Heart left ventricle (tissue), 16 donors: Measurements from ENCODE around the gene IAH1. TPM values are rescaled to one million over a fixed set of nuclear protein-coding genes. Genes with fewer than 3 reads are reported as not detected.

ENCODE experiments used
- ATAC-seq, 4 donors: fragments of 200-7000 bp; cut with Tn5 transposase; one replicate each; pipeline ENCODE4 v1.9.1; 2020 to 2022; ENCODE audit warnings: moderate library complexity in 4 of 4, mild to moderate bottlenecking in 3 of 4, moderate number of reproducible peaks in 1 of 4
- DNase-seq, 5 donors: peaks; one replicate each; pipeline ENCODE4 v3.0.0-alpha.2; 2020
- H3K27ac ChIP-seq, 12 donors: fragments of 200-600 bp; sonication (generic) in 4 of 12; one replicate each; pipeline versions ENCODE4 v1.5.0 to v1.8.0; 2016 to 2022; ENCODE audit warnings: mild to moderate bottlenecking in 2 of 12
- H3K27me3 ChIP-seq, 9 donors: fragments of 200-600 bp; sonication (generic) in 2 of 9; one replicate each; pipeline versions ENCODE4 v1.5.1 to v1.8.0; 2016 to 2022; ENCODE audit warnings: mild to moderate bottlenecking in 3 of 9
- H3K36me3 ChIP-seq, 9 donors: fragments of 200-600 bp; sonication (generic) in 2 of 9; one replicate each; pipeline versions ENCODE4 v1.5.0 to v1.8.0; 2018 to 2022; ENCODE audit warnings: mild to moderate bottlenecking in 2 of 9
- H3K4me1 ChIP-seq, 12 donors: fragments of 200-600 bp; sonication (generic) in 4 of 12; one replicate each; pipeline versions ENCODE4 v1.5.0 to v1.8.0; 2016 to 2022; ENCODE audit warnings: mild to moderate bottlenecking in 3 of 12
- H3K4me3 ChIP-seq, 12 donors: fragments of 200-600 bp; sonication (generic) in 4 of 12; one replicate each; pipeline versions ENCODE4 v1.5.0 to v1.8.0; 2017 to 2022; ENCODE audit warnings: mild to moderate bottlenecking in 9 of 12, moderate library complexity in 4 of 12
- H3K9me3 ChIP-seq, 12 donors: fragments of 200-600 bp; sonication (generic) in 4 of 12; one replicate each; pipeline versions ENCODE4 v1.5.0 to v1.8.0; 2016 to 2022; ENCODE audit warnings: mild to moderate bottlenecking in 1 of 12
- POLR2A ChIP-seq, 2 donors: fragments of 450-650 bp; IDR thresholded peaks; one replicate each; pipeline ENCODE4 v1.6.1; 2017; ENCODE audit warnings: antibody characterized with exemption in 2 of 2, mild to moderate bottlenecking in 2 of 2, moderate library complexity in 2 of 2
- WGBS, 4 donors: extraction: QIAGEN DNeasy Blood & Tissue Kit in 2 of 4; methylation state at CpG; one replicate each; pipeline versions ENCODE4 v1.1.5 to v1.1.7; 2013 to 2018; 5-methylcytosine and 5-hydroxymethylcytosine counted together
- intact Hi-C, 10 donors: fragments of 100-400 bp; cut with DNase I; formaldehyde crosslinking; loops; one replicate each; pipeline versions ENCODE4 v1.11.1 to v1.14.2; 2022
- polyA plus RNA-seq, 2 donors: library from polyadenylated mRNA; stranded (reverse); fragments of 200-250 nt; gene quantifications; one replicate each; pipeline ENCODE4 v1.2.3, GENCODE V29; 2013
- total RNA-seq, 9 donors: library from RNA; depleted of rRNA in 2 of 9; stranded (reverse); fragments of >200 nt in 2 of 9; fragmentation: NEBNext Ultra II Directional in 3 of 9; extraction: Animal tissue kit (Norgen Biotek cat#: 25700) in 3 of 9; gene quantifications; one replicate each; pipeline versions ENCODE4 v1.1.0 to v1.2.4, GENCODE V29; 2016 to 2023
- TF ChIP-seq, protein P1 (sequence below), 12 donors: fragments of 200-600 bp; sonication (generic) in 4 of 12; IDR thresholded peaks; one replicate each; pipeline versions ENCODE4 v1.5.0 to v1.8.0; 2018 to 2022; ENCODE audit warnings: antibody characterized with exemption in 12 of 12, mild to moderate bottlenecking in 5 of 12
- donor health status: ischemic (EF 13 %, LVEDD 7.1; RV severe dilation, severe dysfunction).
- donor health status: healthy with polysubstance abuse.
- donor health status: DM: no; HTN: yes; CAD: no.
- donor health status: DM: no; HTN: no; CAD: no.
- donor health status: ischemic (EF 25% LVEDD 6.9; RV normal size, moderate dysfunction).
- donor health status: ischemic (EF 25% LVEDD 5.7; RV mildly dilated, moderate dysfunction).
- donor health status: healthy.
- donor health status: DM: yes; HTN: yes; CAD: no.
- donor health status: ischemic (EF 35%, LVEDD 5.7; RV mildly dilated, moderate dysfunction).
- donor health status: nonischemic (EF 11% LVEDD 7.7; RV severe dilation, severe dysfunction).
- donor health status: DM: yes; HTN: yes; CAD: no.
- donor health status: PGD.
- donor health status: ischemic (EF 29% LVEDD 5.4; RV normal size, mild dysfunction).
- donor health status: nonischemic (EF 23%, LVEDD 6.1; RV moderate dilation, normal function).

Gene IAH1
- total and polyA plus RNA-seq, 11 donors: 51.6 to 124 (median 78.0) TPM

DNA sequence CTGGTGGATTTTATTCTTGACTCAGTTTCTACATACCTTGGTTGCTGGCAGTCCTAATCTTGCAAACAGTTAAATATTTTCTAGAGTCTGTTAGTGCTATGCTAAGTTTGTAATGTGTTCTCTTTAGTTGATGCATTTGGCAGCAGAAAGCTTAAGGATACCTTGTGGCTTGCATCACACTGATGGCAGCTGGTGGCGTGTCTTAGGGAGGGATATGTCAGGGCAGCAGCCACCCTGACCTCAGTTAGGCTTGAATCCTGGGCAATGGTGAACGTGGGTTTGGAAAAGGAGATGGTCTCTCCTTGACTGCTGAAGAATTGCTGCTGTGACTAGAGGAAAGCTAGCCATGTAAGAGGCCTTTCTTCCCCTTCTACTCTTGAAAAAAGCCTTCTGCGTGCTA lies 4.2 kb downstream of the IAH1 start:
- TF ChIP-seq POLR2A (IDR thresholded peaks at IDR 0.05): no peak
- TF ChIP-seq, protein P1, sequence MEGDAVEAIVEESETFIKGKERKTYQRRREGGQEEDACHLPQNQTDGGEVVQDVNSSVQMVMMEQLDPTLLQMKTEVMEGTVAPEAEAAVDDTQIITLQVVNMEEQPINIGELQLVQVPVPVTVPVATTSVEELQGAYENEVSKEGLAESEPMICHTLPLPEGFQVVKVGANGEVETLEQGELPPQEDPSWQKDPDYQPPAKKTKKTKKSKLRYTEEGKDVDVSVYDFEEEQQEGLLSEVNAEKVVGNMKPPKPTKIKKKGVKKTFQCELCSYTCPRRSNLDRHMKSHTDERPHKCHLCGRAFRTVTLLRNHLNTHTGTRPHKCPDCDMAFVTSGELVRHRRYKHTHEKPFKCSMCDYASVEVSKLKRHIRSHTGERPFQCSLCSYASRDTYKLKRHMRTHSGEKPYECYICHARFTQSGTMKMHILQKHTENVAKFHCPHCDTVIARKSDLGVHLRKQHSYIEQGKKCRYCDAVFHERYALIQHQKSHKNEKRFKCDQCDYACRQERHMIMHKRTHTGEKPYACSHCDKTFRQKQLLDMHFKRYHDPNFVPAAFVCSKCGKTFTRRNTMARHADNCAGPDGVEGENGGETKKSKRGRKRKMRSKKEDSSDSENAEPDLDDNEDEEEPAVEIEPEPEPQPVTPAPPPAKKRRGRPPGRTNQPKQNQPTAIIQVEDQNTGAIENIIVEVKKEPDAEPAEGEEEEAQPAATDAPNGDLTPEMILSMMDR (IDR thresholded peaks at IDR 0.05): no peak
- Histone ChIP-seq H3K9me3 (no peaks in the 10 kb centered on the region), H3K4me3 (no peak overlapping the region), H3K27me3 (no peaks in the 10 kb centered on the region), H3K27ac (no peak overlapping the region), H3K36me3 (peaks cover 0 to 70% (median 58%) of the 10 kb centered on the region in 9 donors), H3K4me1 (peaks cover 0 to 39% (median 30%) of the 10 kb centered on the region in 12 donors)
- ATAC-seq (no peak), DNase-seq (no peak)
- 67 to 82% (median 76%) methylated on average over 3 of the region's 3 CpGs for WGBS, 4 donors
- intact Hi-C loops: loop anchor here in 3 of 10 donors (5.0 to 10.0 kb wide), 4 partner anchors 74 to 296 kb away; partner anchors contain the start of gene ADAM17 (in 1 of the 3)

DNA sequence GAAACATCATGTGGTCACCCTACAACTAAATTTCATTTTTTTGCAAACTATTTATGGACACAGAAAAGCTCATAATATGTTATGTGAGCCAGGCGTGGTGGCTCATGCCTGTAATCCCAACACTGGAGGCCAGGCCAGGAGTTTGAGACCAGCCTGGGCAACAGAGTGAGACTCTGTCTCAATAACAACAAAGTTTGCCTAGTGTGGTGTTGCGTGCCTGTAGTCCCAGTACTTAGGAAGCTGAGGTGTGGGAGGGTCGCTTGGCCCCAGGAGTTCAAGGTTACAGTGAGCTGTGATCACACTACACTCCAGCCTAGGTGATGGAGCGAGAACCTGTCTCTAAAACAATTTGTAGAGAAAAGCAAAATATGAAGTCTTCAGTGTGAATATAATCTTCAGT lies 5.8 kb downstream of the IAH1 start:
- no peak for DNase-seq
- Histone ChIP-seq H3K27me3 (no peaks in the 10 kb centered on the region), H3K27ac (no peak overlapping the region), H3K9me3 (no peaks in the 10 kb centered on the region), H3K4me3 (no peak overlapping the region), H3K4me1 (peaks cover 0 to 32% (median 21%) of the 10 kb centered on the region in 12 donors), H3K36me3 (peaks cover 0 to 86% (median 74%) of the 10 kb centered on the region in 9 donors)
- ATAC-seq: no peak
- TF ChIP-seq, protein P1 (IDR thresholded peaks at IDR 0.05): no peak
- no peak for TF ChIP-seq POLR2A (IDR thresholded peaks at IDR 0.05)
- intact Hi-C loops: no loop called here
- WGBS, 4 donors: 90 to 97% (median 94%) methylated on average over 4 of the region's 4 CpGs

DNA sequence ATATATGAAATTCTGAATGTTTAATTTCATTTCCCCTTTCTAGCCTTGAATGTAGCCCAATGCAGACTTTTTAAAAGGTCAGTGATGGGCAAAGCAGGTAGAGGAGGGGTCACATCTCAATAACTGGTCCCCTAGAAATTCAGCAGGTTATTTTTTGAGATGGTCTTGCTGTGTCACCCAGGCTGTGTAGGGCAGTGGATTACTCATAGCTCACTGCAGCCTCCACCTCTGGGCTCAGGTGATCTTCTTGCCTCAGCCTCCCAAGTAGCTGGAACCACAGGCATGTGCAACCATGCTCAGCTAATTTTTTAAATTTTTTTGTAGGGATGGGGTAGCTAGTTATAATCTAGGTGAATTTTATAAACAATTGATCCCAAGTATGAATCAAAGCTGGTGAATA lies 8.8 kb downstream of the IAH1 start:
- H3K9me3 ChIP-seq: no peaks in the 10 kb centered on the region
- peaks cover 0 to 7% (median 3%) of the 10 kb centered on the region in 12 donors for H3K4me1 ChIP-seq
- no peak for DNase-seq
- TF ChIP-seq, protein P1 (IDR thresholded peaks at IDR 0.05): no peak
- TF ChIP-seq POLR2A (IDR thresholded peaks at IDR 0.05): no peak
- peaks cover 0 to 100% (median 95%) of the 10 kb centered on the region in 9 donors for H3K36me3 ChIP-seq
- H3K27ac ChIP-seq: no peak overlapping the region
- no peak overlapping the region for H3K4me3 ChIP-seq
- ATAC-seq: no peak
- no peaks in the 10 kb centered on the region for H3K27me3 ChIP-seq
- intact Hi-C loops: no loop called here

DNA sequence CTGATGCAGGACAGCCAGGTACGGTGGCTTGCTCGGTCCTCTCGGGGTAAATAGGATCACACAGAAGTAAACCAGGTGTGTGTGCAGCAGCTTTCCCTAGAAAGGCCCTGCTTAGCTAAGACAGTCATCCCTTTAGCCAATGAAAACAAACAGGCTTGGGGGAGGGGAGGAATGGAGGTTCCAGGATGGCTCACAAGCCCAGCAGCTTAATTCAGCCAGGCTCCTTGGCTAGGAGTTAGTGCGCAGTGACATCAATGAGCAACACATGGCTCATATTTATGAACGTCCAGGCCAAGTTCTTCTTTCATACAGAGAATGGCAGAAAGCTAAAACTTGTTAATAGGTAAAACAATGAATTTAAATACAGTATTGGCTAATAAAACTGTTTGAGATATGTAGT lies 10.2 kb downstream of the IAH1 start:
- no peaks in the 10 kb centered on the region for H3K4me1 ChIP-seq
- peaks cover 0 to 100% (median 100%) of the 10 kb centered on the region in 9 donors for H3K36me3 ChIP-seq
- H3K27ac ChIP-seq: no peak overlapping the region
- TF ChIP-seq, protein P1 (IDR thresholded peaks at IDR 0.05): no peak
- no peak for TF ChIP-seq POLR2A (IDR thresholded peaks at IDR 0.05)
- H3K9me3 ChIP-seq: no peaks in the 10 kb centered on the region
- DNase-seq (no peak), ATAC-seq (no peak)
- H3K27me3 ChIP-seq: no peaks in the 10 kb centered on the region
- intact Hi-C loops: no loop called here
- no peak overlapping the region for H3K4me3 ChIP-seq
- WGBS, 4 donors: 84 to 92% (median 86%) methylated on average over 5 of the region's 5 CpGs
